DOHH2 (cell line): Measurements from ENCODE around the gene IQCM.

Experiments used
- H3F3A ChIP-seq: fragments of 200-600 bp; sonication (generic), shearing (Covaris generic); 2 replicates; pipeline ENCODE4 v1.6.0; 2016; ENCODE audit warnings: antibody characterized with exemption, mild to moderate bottlenecking; ENCODE audit not compliant: control insufficient read depth, insufficient read depth
- H3K27ac ChIP-seq: fragments of 200-600 bp; sonication (generic); 2 replicates; pipeline ENCODE4 v1.5.1; 2014; ENCODE audit warnings: low read depth, mild to moderate bottlenecking, low read length, moderate library complexity
- H3K27me3 ChIP-seq: fragments of 200-600 bp; sonication (generic); 2 replicates; pipeline ENCODE4 v1.6.1; 2014; ENCODE audit warnings: mild to moderate bottlenecking, low read length, mixed read lengths; ENCODE audit not compliant: control insufficient read depth
- H3K36me3 ChIP-seq: fragments of 200-600 bp; sonication (generic); 2 replicates; pipeline ENCODE4 v1.6.1; 2014; ENCODE audit warnings: mild to moderate bottlenecking, low read length, moderate library complexity, mixed read lengths; ENCODE audit not compliant: control insufficient read depth
- H3K4me1 ChIP-seq: fragments of 200-600 bp; sonication (generic); 2 replicates; pipeline ENCODE4 v1.6.1; 2014; ENCODE audit warnings: mild to moderate bottlenecking, low read length, mixed read lengths; ENCODE audit not compliant: control insufficient read depth
- H3K4me2 ChIP-seq: fragments of 200-600 bp; sonication (generic); 2 replicates; pipeline ENCODE4 v1.6.0; 2014; ENCODE audit warnings: mild to moderate bottlenecking, low read length, moderate library complexity
- H3K4me3 ChIP-seq: fragments of 200-600 bp; sonication (generic); 2 replicates; pipeline ENCODE4 v1.5.1; 2014; ENCODE audit warnings: mild to moderate bottlenecking, low read length, mixed read lengths
- H3K79me2 ChIP-seq: fragments of 200-600 bp; sonication (generic); 2 replicates; pipeline ENCODE4 v1.6.1; 2014; ENCODE audit warnings: mild to moderate bottlenecking, low read length, mixed read lengths; ENCODE audit not compliant: control insufficient read depth
- H3K9me2 ChIP-seq: fragments of 200-600 bp; sonication (generic); replicated peaks from 2 replicates; pipeline ENCODE4 v1.6.1; 2014; ENCODE audit warnings: mild to moderate bottlenecking, low read length, mixed read lengths; ENCODE audit not compliant: control insufficient read depth
- H3K9me3 ChIP-seq: fragments of 200-600 bp; sonication (generic); 2 replicates; pipeline ENCODE4 v1.6.1; 2014; ENCODE audit warnings: antibody characterized with exemption, low read length, mixed read lengths; ENCODE audit not compliant: control insufficient read depth, insufficient read depth
- H4K20me1 ChIP-seq: fragments of 200-600 bp; sonication (generic); 2 replicates; pipeline ENCODE4 v1.6.0; 2014; ENCODE audit warnings: low read depth, mild to moderate bottlenecking, antibody characterized with exemption, low read length, moderate library complexity; ENCODE audit not compliant: control insufficient read depth, insufficient read depth
- EZH2phosphoT487 ChIP-seq: fragments of 200-600 bp; sonication (generic); IDR thresholded peaks from 2 replicates; pipeline ENCODE4 v1.6.1; 2017; ENCODE audit warnings: borderline replicate concordance, mild to moderate bottlenecking, antibody characterized with exemption, low read length, moderate library complexity, mixed read lengths
- TF ChIP-seq, protein P1 (sequence below): fragments of 200-600 bp; sonication (generic); IDR thresholded peaks from one replicate; pipeline ENCODE4 v1.5.1; 2014; ENCODE audit warnings: antibody characterized with exemption, mild to moderate bottlenecking, low read depth, low read length; ENCODE audit not compliant: poor library complexity, severe bottlenecking

Gene IQCM

DNA sequence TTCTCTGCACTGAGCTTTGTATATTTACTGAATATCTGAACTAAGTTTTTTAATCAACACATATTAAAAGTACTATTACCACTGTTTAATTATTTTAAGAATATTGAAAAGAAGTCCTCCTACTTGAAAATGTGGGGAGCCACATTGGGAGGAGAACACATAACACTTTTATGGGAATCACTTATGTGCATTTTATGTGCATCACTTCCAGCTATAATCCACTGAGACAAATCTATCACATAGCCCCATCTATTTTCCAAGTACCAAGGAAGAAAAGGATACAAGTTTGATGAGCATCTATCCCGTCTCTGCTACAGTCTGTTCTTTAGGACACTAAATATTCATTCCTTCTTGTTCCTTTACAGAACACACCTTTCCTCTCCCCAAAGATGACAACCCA, 87.2 kb downstream of the IQCM start:
- Histone ChIP-seq H3K27me3 (no peaks in the 10 kb centered on the region), H4K20me1 (no peaks in the 10 kb centered on the region), H3K9me2 (no peaks in the 10 kb centered on the region), H3K27ac (no peak overlapping the region), H3K9me3 (no peaks in the 10 kb centered on the region), H3K79me2 (no peaks in the 10 kb centered on the region), H3K4me1 (no peaks in the 10 kb centered on the region), H3K36me3 (no peaks in the 10 kb centered on the region), H3K4me2 (no peak overlapping the region), H3F3A (no peaks in the 10 kb centered on the region), H3K4me3 (no peak overlapping the region)
- no peak for TF ChIP-seq EZH2phosphoT487
- TF ChIP-seq, protein P1, sequence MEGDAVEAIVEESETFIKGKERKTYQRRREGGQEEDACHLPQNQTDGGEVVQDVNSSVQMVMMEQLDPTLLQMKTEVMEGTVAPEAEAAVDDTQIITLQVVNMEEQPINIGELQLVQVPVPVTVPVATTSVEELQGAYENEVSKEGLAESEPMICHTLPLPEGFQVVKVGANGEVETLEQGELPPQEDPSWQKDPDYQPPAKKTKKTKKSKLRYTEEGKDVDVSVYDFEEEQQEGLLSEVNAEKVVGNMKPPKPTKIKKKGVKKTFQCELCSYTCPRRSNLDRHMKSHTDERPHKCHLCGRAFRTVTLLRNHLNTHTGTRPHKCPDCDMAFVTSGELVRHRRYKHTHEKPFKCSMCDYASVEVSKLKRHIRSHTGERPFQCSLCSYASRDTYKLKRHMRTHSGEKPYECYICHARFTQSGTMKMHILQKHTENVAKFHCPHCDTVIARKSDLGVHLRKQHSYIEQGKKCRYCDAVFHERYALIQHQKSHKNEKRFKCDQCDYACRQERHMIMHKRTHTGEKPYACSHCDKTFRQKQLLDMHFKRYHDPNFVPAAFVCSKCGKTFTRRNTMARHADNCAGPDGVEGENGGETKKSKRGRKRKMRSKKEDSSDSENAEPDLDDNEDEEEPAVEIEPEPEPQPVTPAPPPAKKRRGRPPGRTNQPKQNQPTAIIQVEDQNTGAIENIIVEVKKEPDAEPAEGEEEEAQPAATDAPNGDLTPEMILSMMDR = no peak

DNA sequence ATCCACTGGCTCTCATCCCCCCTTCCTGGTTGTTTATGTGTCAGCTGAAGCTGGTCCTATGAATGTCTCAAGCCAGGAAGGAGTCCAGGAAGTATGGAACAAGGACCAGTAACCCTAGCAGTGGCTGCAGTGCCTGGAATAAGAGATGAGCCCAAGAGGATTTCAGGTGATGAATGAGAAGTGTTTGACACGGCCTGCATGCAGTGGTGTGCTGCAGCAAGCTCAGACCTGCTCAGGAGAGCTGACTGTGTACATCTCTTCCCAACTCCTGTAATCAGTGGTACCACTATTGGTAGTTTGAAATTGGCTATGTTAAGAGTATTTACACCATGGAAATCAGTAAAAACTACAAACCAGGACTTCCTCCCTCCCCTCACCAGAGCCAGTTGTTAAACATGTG, 88.0 kb downstream of the IQCM start:
- H3K79me2 ChIP-seq = no peaks in the 10 kb centered on the region
- no peaks in the 10 kb centered on the region for H3K9me2 ChIP-seq
- no peaks in the 10 kb centered on the region for H3K4me1 ChIP-seq
- no peaks in the 10 kb centered on the region for H3K36me3 ChIP-seq
- TF ChIP-seq, protein P1 = no peak
- no peak for TF ChIP-seq EZH2phosphoT487
- no peaks in the 10 kb centered on the region for H3F3A ChIP-seq
- no peak overlapping the region for H3K27ac ChIP-seq
- no peaks in the 10 kb centered on the region for H4K20me1 ChIP-seq
- no peaks in the 10 kb centered on the region for H3K27me3 ChIP-seq
- H3K4me3 ChIP-seq = no peak overlapping the region
- H3K9me3 ChIP-seq = no peaks in the 10 kb centered on the region
- no peak overlapping the region for H3K4me2 ChIP-seq

DNA sequence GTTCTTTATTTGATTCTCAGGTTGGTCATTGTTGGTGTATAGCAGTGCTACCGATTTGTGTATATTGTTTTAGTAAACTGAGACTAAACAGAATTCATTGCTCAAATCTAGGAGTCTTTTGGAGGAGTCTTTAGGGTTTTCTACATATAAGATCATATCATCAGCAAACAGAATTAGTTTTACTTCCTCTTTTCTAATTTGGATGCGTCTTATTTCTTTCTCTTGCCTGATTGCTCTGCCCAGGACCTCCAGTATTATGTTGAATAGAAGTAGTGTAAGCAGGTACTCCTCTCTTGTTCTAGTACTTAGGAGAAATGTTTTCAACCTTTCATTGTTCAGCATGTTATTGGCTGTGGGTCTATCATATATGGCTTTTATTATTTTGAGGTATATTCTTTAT, 92.6 kb downstream of the IQCM start:
- H3K79me2 ChIP-seq = no peaks in the 10 kb centered on the region
- H3K4me2 ChIP-seq = no peak overlapping the region
- no peaks in the 10 kb centered on the region for H3K4me1 ChIP-seq
- no peaks in the 10 kb centered on the region for H3F3A ChIP-seq
- no peaks in the 10 kb centered on the region for H3K27me3 ChIP-seq
- no peak overlapping the region for H3K27ac ChIP-seq
- H3K36me3 ChIP-seq = no peaks in the 10 kb centered on the region
- H3K4me3 ChIP-seq = no peak overlapping the region
- TF ChIP-seq EZH2phosphoT487 = no peak
- TF ChIP-seq, protein P1 = no peak
- no peaks in the 10 kb centered on the region for H3K9me3 ChIP-seq
- no peaks in the 10 kb centered on the region for H3K9me2 ChIP-seq
- H4K20me1 ChIP-seq = no peaks in the 10 kb centered on the region

DNA sequence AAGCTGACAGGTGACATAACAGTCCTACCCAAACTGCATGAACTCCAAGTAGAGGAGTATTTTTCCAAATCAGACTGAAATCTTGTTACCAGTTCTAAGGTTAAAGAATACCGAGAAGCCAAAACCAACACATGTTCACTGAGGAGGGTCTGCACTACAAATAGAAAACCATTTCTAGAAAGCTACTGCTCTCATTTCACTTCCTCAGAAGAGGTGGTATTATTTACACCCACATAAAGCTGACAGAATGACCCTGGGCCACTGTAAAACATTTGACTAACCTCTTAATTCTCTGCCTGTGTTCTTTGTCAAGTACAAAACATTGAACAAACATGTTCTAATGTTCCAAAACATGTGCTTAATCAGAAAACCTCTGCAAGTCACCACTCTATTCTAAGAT, 95.8 kb downstream of the IQCM start:
- Histone ChIP-seq H3K9me2 (no peaks in the 10 kb centered on the region), H3K36me3 (no peaks in the 10 kb centered on the region), H3K9me3 (peaks cover 12% of the 10 kb centered on the region; the same call in 1 of the 2 replicates), H3K4me1 (no peaks in the 10 kb centered on the region), H3K4me2 (no peak overlapping the region), H3K79me2 (no peaks in the 10 kb centered on the region), H3K27me3 (no peaks in the 10 kb centered on the region), H3K27ac (no peak overlapping the region), H3F3A (no peaks in the 10 kb centered on the region), H4K20me1 (no peaks in the 10 kb centered on the region), H3K4me3 (no peak overlapping the region)
- TF ChIP-seq EZH2phosphoT487 = no peak
- TF ChIP-seq, protein P1 = no peak
